Glutamatergic neuron (in vitro differentiated cells): ENCODE data around the gene MRPS18B. TPM values are rescaled to one million over a fixed set of nuclear protein-coding genes. Genes with fewer than 3 reads are reported as not detected.

Experiments used
- DNase-seq: peaks from one replicate; pipeline ENCODE4 v3.0.0; 2022
- H3K27ac Mint-ChIP-seq: one replicate; pipeline ENCODE4 v1.8.0; 2020; ENCODE audit warnings: mild to moderate bottlenecking, mixed read lengths, inconsistent platforms; ENCODE audit not compliant: unreplicated experiment
- H3K27me3 Mint-ChIP-seq: one replicate; pipeline ENCODE4 v1.8.0; 2020; ENCODE audit warnings: mild to moderate bottlenecking, moderate library complexity, mixed read lengths, inconsistent platforms; ENCODE audit not compliant: unreplicated experiment
- H3K36me3 Mint-ChIP-seq: one replicate; pipeline ENCODE4 v1.8.0; 2020; ENCODE audit warnings: mild to moderate bottlenecking, mixed read lengths, inconsistent platforms; ENCODE audit not compliant: unreplicated experiment
- H3K4me1 Mint-ChIP-seq: one replicate; pipeline ENCODE4 v1.8.0; 2020; ENCODE audit warnings: mild to moderate bottlenecking, low read depth, mixed read lengths, inconsistent platforms; ENCODE audit not compliant: unreplicated experiment
- H3K4me3 Mint-ChIP-seq: one replicate; pipeline ENCODE4 v1.8.0; 2020; ENCODE audit warnings: mild to moderate bottlenecking, mixed read lengths, inconsistent platforms; ENCODE audit not compliant: unreplicated experiment
- H3K9me3 Mint-ChIP-seq: one replicate; pipeline ENCODE4 v1.8.0; 2020; ENCODE audit warnings: mild to moderate bottlenecking, moderate library complexity, mixed read lengths, inconsistent platforms; ENCODE audit not compliant: unreplicated experiment
- total RNA-seq: library from RNA; stranded (reverse); fragmentation: NEBNext Ultra II Directional; extraction: Animal tissue kit (Norgen Biotek cat#: 25700); gene quantifications from one replicate; pipeline ENCODE4 v1.2.1, GENCODE V29; 2021; ENCODE audit not compliant: unreplicated experiment
- TF ChIP-seq, protein P1 (sequence below): fragments of 200-600 bp; sonication (generic); IDR thresholded peaks from one replicate; pipeline ENCODE4 v1.5.0; 2021; ENCODE audit not compliant: partially characterized antibody, unreplicated experiment

MRPS18B gene
- total RNA-seq, 1 donor from 2014 or later: 40.0 TPM

DNA sequence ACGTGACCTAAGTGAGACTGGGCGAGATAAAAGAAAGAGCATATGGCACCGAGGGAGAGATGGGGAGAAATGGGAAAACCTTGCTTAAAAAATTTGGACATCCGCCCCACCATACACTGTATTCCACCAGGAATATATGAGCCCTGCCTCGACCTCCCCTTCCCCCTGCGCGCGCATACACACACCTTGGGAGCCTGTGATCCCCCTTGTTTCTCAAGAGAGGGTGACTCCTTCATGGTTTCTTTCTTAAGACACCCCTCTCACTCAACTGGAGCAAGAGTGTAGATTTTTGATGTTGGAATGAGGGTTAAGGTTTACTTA lies 45.9 kb upstream of the MRPS18B start:
- Mint-ChIP-seq H3K9me3 (peaks cover 8% of the 10 kb centered on the region), H3K36me3 (no peaks in the 10 kb centered on the region)

DNA sequence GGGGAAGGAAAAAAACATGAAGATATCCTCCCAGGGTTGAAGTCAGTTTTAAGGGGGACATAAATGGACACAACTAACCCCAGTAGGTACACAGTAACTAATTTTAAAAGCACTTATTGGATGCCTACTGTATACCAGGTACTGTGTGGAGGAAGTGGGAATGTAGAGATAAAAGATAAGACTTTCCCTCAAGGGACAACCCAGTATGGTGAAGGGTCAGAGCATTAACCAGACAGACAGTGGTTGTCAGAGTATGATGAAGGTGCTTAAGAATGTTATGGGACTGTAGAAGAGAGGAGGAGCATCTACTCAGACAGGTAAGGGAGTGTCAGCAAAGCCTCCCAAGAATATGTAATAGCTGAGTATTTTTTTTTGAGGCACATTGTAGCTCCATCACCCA lies 45.5 kb upstream of the MRPS18B start:
- TF ChIP-seq, protein P1, sequence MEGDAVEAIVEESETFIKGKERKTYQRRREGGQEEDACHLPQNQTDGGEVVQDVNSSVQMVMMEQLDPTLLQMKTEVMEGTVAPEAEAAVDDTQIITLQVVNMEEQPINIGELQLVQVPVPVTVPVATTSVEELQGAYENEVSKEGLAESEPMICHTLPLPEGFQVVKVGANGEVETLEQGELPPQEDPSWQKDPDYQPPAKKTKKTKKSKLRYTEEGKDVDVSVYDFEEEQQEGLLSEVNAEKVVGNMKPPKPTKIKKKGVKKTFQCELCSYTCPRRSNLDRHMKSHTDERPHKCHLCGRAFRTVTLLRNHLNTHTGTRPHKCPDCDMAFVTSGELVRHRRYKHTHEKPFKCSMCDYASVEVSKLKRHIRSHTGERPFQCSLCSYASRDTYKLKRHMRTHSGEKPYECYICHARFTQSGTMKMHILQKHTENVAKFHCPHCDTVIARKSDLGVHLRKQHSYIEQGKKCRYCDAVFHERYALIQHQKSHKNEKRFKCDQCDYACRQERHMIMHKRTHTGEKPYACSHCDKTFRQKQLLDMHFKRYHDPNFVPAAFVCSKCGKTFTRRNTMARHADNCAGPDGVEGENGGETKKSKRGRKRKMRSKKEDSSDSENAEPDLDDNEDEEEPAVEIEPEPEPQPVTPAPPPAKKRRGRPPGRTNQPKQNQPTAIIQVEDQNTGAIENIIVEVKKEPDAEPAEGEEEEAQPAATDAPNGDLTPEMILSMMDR: no peak
- Mint-ChIP-seq H3K9me3 (peaks cover 8% of the 10 kb centered on the region), H3K27me3 (peaks cover 4% of the 10 kb centered on the region), H3K4me3 (peak overlapping the region; percentile 98), H3K4me1 (peaks cover 19% of the 10 kb centered on the region), H3K36me3 (no peaks in the 10 kb centered on the region), H3K27ac (peak overlapping the region; percentile 91)
- no peak for DNase-seq

More for the DNA sequence above, 45.9 kb upstream of the MRPS18B start:
- peaks cover 19% of the 10 kb centered on the region for H3K4me1 Mint-ChIP-seq
- H3K27ac Mint-ChIP-seq: peak overlapping the region; percentile 91
- TF ChIP-seq, protein P1: no peak
- peaks cover 4% of the 10 kb centered on the region for H3K27me3 Mint-ChIP-seq
- DNase-seq: no peak
- H3K4me3 Mint-ChIP-seq: peak overlapping the region; percentile 98

DNA sequence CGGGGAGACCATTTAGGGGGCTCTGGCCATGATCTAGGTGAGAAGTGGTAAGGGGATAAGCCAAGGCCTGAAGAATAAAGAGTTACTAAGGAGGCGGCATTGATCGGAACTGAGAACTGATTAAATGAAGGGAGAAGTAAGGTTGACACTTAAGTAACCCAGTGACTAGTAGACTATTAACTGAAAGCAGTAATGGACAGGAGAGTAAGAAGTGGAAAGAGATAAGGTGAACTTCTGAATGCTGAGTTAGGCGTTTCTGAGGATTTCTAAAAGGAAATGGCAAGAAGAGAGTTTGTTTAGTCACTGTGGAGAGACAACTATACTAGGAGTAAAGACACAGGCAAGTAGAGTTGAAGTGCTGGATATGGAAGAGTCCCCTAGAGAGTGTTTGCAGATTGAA lies 44.5 kb upstream of the MRPS18B start:
- TF ChIP-seq, protein P1: no peak
- H3K4me1 Mint-ChIP-seq: peaks cover 19% of the 10 kb centered on the region
- peak overlapping the region; percentile 98 for H3K4me3 Mint-ChIP-seq
- no peaks in the 10 kb centered on the region for H3K36me3 Mint-ChIP-seq
- H3K9me3 Mint-ChIP-seq: peaks cover 8% of the 10 kb centered on the region
- H3K27ac Mint-ChIP-seq: no peak overlapping the region
- no peak for DNase-seq
- H3K27me3 Mint-ChIP-seq: peaks cover 4% of the 10 kb centered on the region

DNA sequence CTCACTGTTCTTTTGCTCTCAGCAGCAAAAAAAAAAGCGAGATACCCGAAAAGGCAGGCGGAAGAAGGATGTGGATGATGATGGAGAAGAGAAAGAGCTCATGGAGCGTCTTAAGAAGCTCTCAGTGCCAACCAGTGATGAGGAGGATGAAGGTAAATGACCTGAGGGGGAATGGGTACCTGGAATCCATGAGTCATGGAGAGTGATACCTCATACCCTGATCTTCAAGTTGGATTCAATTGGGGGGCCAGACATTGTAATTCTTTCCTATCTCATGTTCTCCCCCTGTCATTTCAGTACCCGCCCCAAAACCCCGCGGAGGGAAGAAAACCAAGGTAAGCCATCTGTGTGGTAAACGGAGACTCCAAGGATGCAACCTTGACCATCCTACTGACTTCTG lies 39.6 kb upstream of the MRPS18B start:
- H3K27ac Mint-ChIP-seq: no peak overlapping the region
- peaks cover 4% of the 10 kb centered on the region for H3K36me3 Mint-ChIP-seq
- DNase-seq: no peak
- H3K27me3 Mint-ChIP-seq: peaks cover 2% of the 10 kb centered on the region
- H3K4me1 Mint-ChIP-seq: peaks cover 7% of the 10 kb centered on the region
- no peak overlapping the region for H3K4me3 Mint-ChIP-seq
- TF ChIP-seq, protein P1: no peak
- peaks cover 2% of the 10 kb centered on the region for H3K9me3 Mint-ChIP-seq

DNA sequence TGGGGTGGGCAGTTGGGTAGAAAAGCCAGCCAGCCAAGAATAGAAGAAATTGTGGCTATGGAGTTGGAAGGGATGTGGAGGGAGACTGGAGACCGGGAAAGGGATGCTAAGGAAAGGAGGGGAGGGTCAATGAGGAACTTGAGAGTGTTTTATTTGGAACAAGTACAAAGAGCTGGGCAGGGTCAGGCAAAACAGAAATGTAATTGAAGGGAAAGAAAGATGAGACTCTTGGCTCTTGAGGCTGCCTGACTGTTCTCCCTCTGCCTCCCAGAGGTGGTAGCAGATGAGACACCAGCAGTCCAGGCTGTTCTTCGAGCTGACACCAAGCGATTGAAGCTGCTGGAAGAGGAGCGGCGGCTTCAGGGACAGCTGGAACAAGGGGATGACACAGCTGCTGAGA lies 33.7 kb upstream of the MRPS18B start:
- peaks cover 11% of the 10 kb centered on the region for H3K4me1 Mint-ChIP-seq
- no peak overlapping the region for H3K27ac Mint-ChIP-seq
- TF ChIP-seq, protein P1: no peak
- H3K36me3 Mint-ChIP-seq: peaks cover 4% of the 10 kb centered on the region
- no peak for DNase-seq
- H3K27me3 Mint-ChIP-seq: peaks cover 4% of the 10 kb centered on the region
- H3K4me3 Mint-ChIP-seq: no peak overlapping the region
- H3K9me3 Mint-ChIP-seq: peaks cover 3% of the 10 kb centered on the region
